Cortex of kidney (tissue), 1 donor: ENCODE results near the gene PTPN7.

Experiments
- DNase-seq: peaks from one replicate; lab custom pipeline; 2025; lab: John Stamatoyannopoulos, UW

Gene PTPN7

DNA sequence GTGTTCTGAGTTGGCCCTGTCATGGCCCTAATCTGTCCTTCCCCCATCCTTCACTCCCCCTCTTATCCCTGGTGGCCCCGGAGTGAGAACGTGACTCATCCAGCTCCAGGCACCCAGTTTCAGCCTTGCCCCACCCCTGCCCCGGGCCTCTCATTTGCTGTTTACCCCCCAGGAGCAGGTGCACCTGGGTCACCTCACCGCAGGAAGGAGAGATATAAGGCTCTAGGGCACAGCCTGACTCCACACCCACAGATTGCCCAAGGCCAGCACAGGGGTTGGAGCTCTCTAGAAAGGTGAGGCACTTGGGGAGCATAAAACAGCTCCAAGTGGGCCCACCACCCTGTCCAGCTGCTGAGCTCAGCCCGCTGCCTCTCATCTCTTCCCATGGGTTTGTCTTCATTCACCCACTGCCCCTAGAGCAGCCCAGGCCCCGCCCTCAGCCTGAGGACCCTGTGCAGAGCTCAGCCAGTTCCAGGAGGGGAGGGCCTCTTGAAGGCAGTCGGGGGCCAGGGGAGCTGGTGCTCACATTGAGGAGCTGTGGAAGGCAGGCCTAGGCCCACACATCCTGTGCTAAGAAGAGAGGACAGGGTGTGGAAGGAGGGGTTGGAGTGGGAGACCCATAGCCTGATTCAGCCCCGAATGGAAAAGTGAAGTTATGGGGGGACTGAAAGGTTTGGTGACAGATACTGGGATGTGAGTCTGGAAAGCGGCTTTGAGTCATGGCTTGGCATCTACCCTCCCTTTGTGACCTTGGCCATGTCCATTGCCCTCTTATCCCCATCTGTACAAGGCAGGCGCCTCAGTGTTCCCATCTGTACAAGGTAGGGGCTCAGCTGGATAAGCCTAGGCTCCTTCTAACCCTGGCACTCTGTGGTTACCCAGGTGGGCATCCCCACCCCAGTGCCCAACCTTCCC, 53.8 kb downstream of the PTPN7 start:
- DNase-seq, result no peak

DNA sequence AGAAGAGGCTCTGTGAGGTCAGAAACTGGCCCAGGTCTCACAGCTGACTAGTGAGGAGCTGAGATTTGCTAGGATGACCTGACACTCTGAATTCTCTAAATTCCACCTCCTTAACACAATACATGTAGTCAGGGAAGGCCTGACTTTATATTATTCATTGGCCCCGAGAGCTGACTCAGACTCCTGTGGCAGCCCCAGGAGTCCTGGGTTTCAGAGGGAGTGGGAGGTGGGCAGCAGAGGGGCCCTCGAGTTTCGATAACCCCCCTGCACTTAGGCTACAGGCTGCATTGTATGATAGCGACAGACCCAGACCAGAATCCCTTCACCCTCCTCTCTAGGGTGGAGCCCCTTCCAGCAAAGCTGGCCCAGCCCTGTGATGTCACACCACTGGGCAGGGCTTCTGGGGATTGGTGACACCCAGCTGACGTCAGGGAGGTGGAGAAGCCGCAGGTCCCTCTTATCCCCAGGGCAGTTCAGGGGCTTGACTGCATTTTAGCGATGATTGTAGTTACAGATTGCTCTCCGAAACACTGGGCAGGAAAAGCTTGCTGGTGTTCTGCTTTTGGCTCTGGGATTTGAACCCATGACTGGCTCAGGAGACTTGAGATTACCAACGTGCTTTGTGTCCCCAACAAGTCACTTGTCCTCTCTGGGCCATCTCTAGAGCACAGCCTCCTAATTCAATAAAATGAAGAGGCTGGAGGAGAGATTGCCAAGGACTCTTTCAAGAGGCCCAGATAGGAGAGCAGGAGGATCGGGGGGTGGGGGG, 54.6 kb downstream of the PTPN7 start:
- no peak for DNase-seq

DNA sequence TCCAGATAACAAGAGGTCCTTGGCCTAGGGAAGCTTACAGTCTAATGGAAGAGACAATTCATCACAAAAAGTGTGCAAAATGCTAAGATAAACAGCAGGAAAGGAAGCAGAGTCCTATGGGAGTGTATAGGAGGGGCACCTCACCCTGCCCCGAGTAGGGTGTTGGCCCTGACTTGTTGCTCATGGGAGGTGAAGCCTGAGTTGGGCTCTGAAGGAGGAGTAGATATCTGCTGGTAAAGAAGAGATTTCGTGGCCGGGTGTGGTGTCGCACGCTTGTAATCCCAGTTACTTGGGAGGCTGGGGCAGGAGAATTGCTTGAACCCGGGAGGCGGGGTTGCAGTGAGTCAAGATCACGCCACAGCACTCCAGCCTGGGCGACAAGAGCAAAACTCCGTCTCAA, 56.3 kb downstream of the PTPN7 start:
- no peak for DNase-seq

GRCh38 chr1:202101184-202101583, 59.2 kb downstream of the PTPN7 start:
- no peak for DNase-seq
